ENCODE measurements around the gene PAGR1. TPM values are rescaled to one million over a fixed set of nuclear protein-coding genes. Genes with fewer than 3 reads are reported as not detected.
"Not testable (repeated sequence)": the region's sequence is repeated elsewhere in the genome, so short reads cannot be mapped to it uniquely, and the experiment has no call there.

The PAGR1 gene
- polyA plus RNA-seq, 1 donor from 2014 or later: 86.8 TPM

GRCh38 chr16:29784157-29784556 is 31.8 kb upstream of the PAGR1 start:
- Histone ChIP-seq H3F3A (ENCODE audit: insufficient read depth, low read length, poor library complexity, severe bottlenecking) (no peaks in the 10 kb centered on the region), H3K9ac (ENCODE audit: low read length) (no peak overlapping the region), H4K20me1 (ENCODE audit: insufficient read depth) (no peaks in the 10 kb centered on the region), H2AFZ (ENCODE audit: low read depth, low read length) (no peak overlapping the region), H3K4me3 (ENCODE audit: low read length) (no peak overlapping the region), H3K27ac (ENCODE audit: low read length) (no peak overlapping the region), H3K79me2 (replicated peaks; ENCODE audit: insufficient read depth, low read length) (no peaks in the 10 kb centered on the region), H3K27me3 (ENCODE audit: insufficient read depth, low read depth, low read length) (no peaks in the 10 kb centered on the region), H3K4me2 (ENCODE audit: low read length) (no peak overlapping the region), H3K9me3 (ENCODE audit: low read length) (no peaks in the 10 kb centered on the region), H3K9me2 (ENCODE audit: insufficient read depth, low read length) (no peaks in the 10 kb centered on the region), H3K36me3 (ENCODE audit: insufficient read depth, low read length) (no peaks in the 10 kb centered on the region)
- TF ChIP-seq SMC3 (conservative IDR thresholded peaks at IDR 0.05; ENCODE audit: poor library complexity) (no peak), CTCF (IDR thresholded peaks at IDR 0.05; ENCODE audit: poor library complexity, severe bottlenecking) (no peak), RAD21 (conservative IDR thresholded peaks at IDR 0.05) (no peak), EP300 (conservative IDR thresholded peaks at IDR 0.05; ENCODE audit: poor library complexity, severe bottlenecking) (no peak), POLR2AphosphoS5 (IDR thresholded peaks at IDR 0.05) (no peak), REST (IDR thresholded peaks at IDR 0.05; ENCODE audit: borderline replicate concordance) (no peak), EZH2 (IDR thresholded peaks at IDR 0.05; ENCODE audit: borderline replicate concordance, insufficient read depth, low read length, poor library complexity, severe bottlenecking) (no peak), MXI1 (conservative IDR thresholded peaks at IDR 0.05; ENCODE audit: poor library complexity, severe bottlenecking) (no peak), TAF1 (IDR thresholded peaks at IDR 0.05; ENCODE audit: low read depth) (no peak)

GRCh38 chr16:29784901-29785500 is 31.0 kb upstream of the PAGR1 start:
- no peaks in the 10 kb centered on the region for H3K27me3 ChIP-seq (ENCODE audit: insufficient read depth, low read depth, low read length)
- H3K9me3 ChIP-seq (ENCODE audit: low read length): no peaks in the 10 kb centered on the region
- H3K9me2 ChIP-seq (ENCODE audit: insufficient read depth, low read length): no peaks in the 10 kb centered on the region
- H3F3A ChIP-seq (ENCODE audit: insufficient read depth, low read length, poor library complexity, severe bottlenecking): no peaks in the 10 kb centered on the region
- H3K4me3 ChIP-seq (ENCODE audit: low read length): no peak overlapping the region
- TF ChIP-seq CTCF (IDR thresholded peaks at IDR 0.05; ENCODE audit: poor library complexity, severe bottlenecking) (peak; percentile 48), POLR2AphosphoS5 (IDR thresholded peaks at IDR 0.05) (no peak)
- H4K20me1 ChIP-seq (ENCODE audit: insufficient read depth): no peaks in the 10 kb centered on the region
- H3K9ac ChIP-seq (ENCODE audit: low read length): no peak overlapping the region
- H2AFZ ChIP-seq (ENCODE audit: low read depth, low read length): no peak overlapping the region
- H3K27ac ChIP-seq (ENCODE audit: low read length): no peak overlapping the region
- no peaks in the 10 kb centered on the region for H3K79me2 ChIP-seq (replicated peaks; ENCODE audit: insufficient read depth, low read length)
- H3K36me3 ChIP-seq (ENCODE audit: insufficient read depth, low read length): no peaks in the 10 kb centered on the region
- no peak overlapping the region for H3K4me2 ChIP-seq (ENCODE audit: low read length)

GRCh38 chr16:29787155-29787554 is 28.8 kb upstream of the PAGR1 start:
- H3K9ac ChIP-seq (ENCODE audit: low read length); H3K36me3 ChIP-seq (ENCODE audit: insufficient read depth, low read length); H3K9me3 ChIP-seq (ENCODE audit: low read length); H3K4me3 ChIP-seq (ENCODE audit: low read length); H3F3A ChIP-seq (ENCODE audit: insufficient read depth, low read length, poor library complexity, severe bottlenecking); H3K4me2 ChIP-seq (ENCODE audit: low read length); H4K20me1 ChIP-seq (ENCODE audit: insufficient read depth); H3K27me3 ChIP-seq (ENCODE audit: insufficient read depth, low read depth, low read length); H2AFZ ChIP-seq (ENCODE audit: low read depth, low read length); H3K27ac ChIP-seq (ENCODE audit: low read length); H3K9me2 ChIP-seq (ENCODE audit: insufficient read depth, low read length): not testable (repeated sequence)
- H3K79me2 ChIP-seq (replicated peaks; ENCODE audit: insufficient read depth, low read length): peaks cover 14% of the 10 kb centered on the region
